ENCODE measurements around the gene MED15. TPM values are rescaled to one million over a fixed set of nuclear protein-coding genes. Genes with fewer than 3 reads are reported as not detected.
"Not testable (repeated sequence)": the region's sequence is repeated elsewhere in the genome, so short reads cannot be mapped to it uniquely, and the experiment has no call there.

The MED15 gene
- polyA plus RNA-seq, 4 donors = 38.6 to 49.3 (median 42.8) TPM

- DNase-seq (ENCODE audit: low read depth in 4 of 4, low spot score in 3 of 4) = no peak
Measured at GRCh38 chr22:20479612-20480196, 27.7 kb upstream of the MED15 start.

DNA sequence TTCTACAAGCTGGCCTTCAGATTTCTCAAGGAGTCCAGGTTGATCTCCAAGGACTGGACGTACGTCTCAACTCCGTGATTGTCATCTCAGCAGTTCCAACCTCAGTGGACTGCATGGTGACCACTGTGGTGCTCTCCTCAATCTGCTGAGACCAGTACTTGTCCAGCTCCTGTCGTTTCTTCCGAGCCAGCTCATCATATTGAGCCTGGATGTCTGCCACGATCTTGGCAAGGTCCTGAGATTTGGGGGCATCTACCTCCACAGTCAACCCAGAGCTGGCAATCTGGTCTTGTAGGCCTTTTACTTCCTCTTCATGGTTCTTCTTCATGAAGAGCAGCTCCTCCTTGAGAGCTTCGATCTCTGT is 24.3 kb upstream of the MED15 start:
- not testable (repeated sequence) for DNase-seq (ENCODE audit: low read depth in 4 of 4, low spot score in 3 of 4)

DNA sequence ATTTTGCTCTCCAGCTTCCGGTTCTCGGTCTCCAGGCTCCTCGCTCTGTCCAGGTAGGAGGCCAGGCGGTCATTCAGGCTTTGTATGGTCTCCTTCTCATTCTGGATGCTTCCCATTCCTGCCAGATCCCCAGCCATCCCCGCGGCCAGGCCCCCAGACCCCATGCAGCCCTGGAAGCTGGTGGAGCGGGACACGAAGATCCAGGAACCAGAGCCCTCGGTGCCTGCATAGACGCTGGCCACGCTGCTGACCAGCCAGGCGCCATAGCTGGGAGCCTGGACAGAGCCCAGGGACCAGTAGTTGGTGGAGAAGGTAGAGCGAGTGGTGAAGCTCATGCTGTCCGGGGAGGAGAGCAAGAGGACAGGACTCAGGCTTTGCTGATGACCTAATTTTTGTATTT is 23.6 kb upstream of the MED15 start:
- no peak for DNase-seq (ENCODE audit: low read depth in 4 of 4, low spot score in 3 of 4)

GRCh38 chr22:20484948-20485683 is 22.3 kb upstream of the MED15 start:
- DNase-seq (ENCODE audit: low read depth in 4 of 4, low spot score in 3 of 4) = no peak

- no peak for DNase-seq (ENCODE audit: low read depth in 4 of 4, low spot score in 3 of 4)
Measured at GRCh38 chr22:20486229-20486628, 21.2 kb upstream of the MED15 start.

DNA sequence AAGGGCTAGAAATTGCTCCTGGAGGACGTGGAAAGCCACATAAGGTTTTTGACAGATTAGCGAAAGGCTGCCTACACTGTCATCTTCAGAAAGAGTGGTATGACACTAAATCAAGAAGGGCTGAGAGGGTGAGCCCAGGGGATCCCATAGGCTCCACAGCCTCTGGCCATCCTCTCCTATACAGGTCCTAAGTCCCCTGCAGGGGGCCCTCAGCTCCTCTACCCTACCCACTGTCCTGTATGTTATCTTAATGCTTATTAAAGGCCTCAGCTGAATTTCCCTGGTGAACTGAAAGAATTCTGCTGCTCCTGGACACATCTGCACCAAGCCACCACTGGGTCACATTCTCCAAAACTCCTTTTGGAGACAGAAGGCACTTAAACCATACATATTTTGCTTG is 19.7 kb upstream of the MED15 start:
- DNase-seq (ENCODE audit: low read depth in 4 of 4, low spot score in 3 of 4) = no peak

DNA sequence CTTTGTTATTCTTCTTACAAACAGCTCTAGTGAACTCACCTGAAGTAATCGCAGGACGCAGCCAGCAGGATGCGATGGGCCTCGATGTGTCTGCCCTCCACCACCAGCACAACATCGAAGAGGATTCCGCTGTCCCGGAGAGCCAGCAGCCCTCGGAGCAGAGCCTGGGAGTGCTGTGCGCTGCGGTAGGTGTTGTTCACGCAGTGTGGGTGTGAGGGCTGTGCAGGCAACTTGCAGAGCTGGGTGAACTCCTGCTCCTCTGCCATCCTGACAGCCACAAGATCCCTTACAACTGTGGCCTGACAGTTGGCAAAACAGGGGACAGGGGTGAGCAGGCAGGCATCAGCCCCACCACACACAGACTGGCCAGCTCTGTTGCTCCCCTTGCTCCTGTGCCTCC is 18.5 kb upstream of the MED15 start:
- no peak for DNase-seq (ENCODE audit: low read depth in 4 of 4, low spot score in 3 of 4)

DNA sequence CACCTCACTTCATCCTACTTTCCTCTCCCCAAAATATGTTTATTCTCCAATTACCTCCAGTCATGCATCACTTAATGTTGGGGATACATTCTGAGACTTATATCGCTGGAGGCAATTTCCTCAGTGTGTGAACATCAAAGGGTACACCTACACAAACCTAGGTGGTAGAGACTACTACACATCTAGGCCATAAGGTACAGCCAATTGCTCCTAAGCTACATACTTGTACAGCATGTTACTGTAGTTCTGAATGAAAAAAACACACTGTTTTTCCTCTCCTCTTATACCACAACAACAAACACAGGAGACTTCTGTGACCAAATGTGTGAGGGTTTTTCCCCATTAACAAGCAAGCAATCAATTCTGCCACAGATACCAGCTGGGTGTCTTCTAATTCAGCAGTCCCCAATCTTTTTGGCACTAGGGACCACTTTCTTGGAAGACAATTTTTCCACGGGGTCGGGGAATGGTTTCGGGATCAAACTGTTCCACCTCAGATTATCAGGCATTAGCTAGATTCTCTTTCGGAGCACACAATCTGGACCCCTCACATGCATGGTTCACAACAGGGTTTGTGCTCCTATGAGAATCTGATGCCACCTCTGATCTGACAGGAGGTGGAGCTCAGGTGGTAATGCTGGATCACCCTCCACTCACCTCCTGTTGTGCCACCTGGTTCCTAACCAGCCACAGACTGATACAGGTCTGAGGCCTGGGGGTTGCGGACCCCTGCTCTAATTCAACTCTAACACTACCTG is 17.0 kb upstream of the MED15 start:
- DNase-seq (ENCODE audit: low read depth in 4 of 4, low spot score in 3 of 4) = no peak

DNA sequence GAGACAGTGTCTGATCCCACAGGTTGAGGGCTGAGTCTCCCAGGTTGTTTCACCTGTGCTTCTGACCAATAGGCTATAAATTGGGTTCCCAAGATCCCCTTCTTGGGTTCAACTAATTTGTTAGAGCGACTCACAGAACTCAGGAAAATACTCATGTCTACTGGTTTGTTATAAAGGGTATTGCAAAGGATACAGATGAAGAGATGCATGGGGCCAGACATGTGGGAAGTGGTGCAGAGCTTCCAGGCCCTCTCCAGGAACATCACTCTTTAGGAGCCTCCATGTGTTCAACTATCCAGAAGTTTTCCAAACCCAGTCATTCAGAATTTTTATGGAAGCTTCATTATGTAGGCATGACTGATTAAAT is 16.5 kb upstream of the MED15 start:
- no peak for DNase-seq (ENCODE audit: low read depth in 4 of 4, low spot score in 3 of 4)

DNA sequence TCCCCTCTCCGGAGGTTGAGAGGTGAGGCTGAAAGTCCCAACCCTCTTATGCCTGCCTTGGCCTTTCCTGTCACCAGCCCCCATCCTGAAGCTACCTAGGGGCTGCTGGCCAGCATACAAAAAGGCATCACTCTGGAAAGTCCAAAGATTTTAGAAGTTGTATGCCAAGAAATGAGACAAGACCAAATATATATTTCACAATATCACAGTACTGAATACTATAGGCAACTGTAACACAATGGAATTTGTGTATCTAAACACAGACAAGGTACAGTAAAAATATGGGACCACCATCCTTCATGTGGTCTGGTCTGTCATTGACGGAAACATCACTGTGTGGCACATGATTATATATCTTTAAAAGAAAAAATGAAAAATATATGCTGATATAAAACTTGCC is 16.1 kb upstream of the MED15 start:
- DNase-seq (ENCODE audit: low read depth in 4 of 4, low spot score in 3 of 4) = no peak

DNA sequence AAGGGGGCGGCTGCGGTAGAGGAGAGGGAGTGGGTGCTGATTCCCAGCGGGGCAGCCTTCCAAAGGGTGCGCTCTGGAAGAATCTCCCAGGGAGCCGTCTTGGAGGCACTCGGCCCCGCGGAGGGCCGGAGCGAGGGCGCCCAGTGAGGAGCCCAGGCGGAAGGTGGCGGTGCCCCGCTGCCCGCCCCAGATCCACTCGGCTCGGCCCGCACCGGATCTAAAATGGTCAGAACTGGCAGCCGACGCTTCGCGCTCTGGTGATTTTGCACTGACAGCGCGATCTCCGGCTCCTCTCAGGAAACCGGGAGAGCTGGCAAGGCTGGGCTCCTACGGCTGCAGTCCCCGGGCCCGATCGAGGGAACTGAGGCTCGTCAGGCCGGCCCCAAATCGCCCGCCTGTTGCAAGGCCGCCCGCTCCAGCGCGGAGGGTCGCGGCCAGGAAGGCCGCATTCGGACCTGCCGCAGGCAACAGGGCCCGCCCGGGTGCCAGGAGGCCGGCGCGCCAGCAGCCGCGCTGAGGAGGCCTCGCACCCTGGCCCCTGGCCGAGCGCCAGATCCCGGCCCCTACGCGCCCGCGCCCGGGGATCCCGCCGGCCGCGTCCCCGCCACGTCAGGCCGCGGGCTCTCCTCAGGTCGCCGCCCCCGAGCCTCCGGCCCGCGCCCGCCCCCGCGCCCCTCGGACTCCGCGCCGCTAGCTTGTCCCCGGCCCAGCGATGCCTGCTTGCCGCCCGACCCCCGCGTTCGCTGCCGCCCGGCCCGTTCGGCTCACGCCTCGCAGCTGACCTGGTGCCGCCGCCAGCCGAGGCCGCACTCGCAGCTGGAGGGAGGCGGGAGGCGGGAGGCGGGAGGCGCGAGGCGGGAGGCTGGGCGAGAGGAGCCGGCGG is 12.2 kb upstream of the MED15 start, which contains the start of gene KLHL22:
Gene KLHL22 (minus strand): TSS at position 818 of the 883 bp plus-strand sequence. CDS start 6,584 bp downstream, outside the sequence.
- peak; percentile 18 to 39 (median 26) for DNase-seq (ENCODE audit: low read depth in 4 of 4, low spot score in 3 of 4)

DNA sequence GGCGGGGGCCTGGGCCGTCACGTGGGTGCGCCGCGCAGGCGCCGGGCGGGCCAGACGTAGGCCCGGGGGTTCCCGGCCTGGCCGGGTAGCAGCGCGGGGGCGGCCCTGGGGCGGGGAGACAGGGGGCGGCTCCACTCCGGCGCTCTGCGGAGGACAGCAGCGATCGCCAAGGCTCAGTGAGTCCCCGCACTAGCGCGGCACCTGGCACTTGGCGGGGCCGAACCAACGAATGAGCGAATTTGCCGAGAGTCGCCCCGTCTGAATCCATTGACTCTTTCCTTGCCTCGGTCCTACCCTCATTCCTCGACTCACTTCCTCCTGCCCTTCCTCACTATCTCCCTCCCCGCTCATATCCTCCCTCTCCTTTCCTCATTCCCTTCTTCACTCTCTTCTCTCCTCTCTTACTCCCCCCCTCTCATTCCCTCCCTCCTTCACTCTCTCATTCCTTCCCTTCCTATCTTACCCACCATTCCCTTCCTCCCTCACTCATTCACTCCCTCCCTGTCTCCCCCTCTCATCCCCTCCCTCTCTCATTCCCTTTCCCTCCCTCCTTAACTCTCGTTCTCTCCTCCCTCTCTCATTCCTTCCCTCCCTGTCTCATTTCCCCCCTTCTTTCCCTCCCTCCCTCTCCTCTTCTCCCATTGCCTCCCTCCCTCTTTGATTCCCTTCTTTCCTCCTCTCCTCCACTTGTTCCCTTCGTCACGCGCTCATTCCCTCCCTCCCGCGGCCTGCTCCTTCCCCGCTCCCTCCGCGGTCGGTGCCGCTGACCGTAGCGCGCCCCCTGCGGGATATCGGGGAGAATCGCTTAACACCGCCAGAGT is 11.3 kb upstream of the MED15 start:
- DNase-seq (ENCODE audit: low read depth in 4 of 4, low spot score in 3 of 4) = peak; percentile 82 to 87 (median 86)

- no peak for DNase-seq (ENCODE audit: low read depth in 4 of 4, low spot score in 3 of 4)
Measured at GRCh38 chr22:20497426-20497825, 10.0 kb upstream of the MED15 start.

DNA sequence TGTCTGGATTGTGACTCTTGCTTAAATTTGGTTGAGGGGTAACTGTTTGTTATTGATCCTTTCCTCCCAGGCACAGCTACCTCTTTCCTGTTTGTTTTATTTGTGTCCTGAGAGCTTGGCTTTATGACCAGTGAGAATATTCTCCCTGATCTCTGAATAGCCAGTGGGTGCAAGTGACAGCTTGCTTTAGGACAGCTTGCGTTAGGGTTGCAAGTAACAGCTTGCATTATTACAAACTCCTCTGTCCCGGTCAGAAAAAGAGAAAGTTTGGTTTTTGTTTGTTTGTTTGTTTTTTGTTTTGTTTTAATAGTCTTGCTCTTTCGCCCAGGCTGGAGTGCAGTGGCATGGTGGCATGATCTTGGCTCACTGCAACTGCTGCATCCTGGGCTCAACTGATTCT is 8.5 kb upstream of the MED15 start:
- no peak for DNase-seq (ENCODE audit: low read depth in 4 of 4, low spot score in 3 of 4)

DNA sequence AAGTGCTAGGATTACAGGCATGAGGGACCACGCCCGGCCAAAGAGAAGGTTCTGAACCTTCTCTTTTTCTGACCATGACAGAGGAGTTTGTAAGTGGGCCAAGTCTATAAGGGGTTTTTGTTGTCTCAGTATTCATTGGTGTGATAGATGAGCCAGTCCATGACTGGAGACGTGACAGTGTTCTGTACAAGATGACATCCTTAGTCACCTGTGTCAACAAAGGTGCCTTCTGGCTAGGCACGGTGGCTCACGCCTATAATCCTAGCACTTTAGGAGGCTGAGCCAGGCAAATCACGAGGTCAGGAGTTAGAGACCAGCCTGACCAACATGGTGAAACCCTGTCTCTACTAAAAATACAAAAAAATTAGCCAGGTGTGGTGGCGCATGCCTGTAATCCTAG is 7.6 kb upstream of the MED15 start:
- DNase-seq (ENCODE audit: low read depth in 4 of 4, low spot score in 3 of 4) = no peak

DNA sequence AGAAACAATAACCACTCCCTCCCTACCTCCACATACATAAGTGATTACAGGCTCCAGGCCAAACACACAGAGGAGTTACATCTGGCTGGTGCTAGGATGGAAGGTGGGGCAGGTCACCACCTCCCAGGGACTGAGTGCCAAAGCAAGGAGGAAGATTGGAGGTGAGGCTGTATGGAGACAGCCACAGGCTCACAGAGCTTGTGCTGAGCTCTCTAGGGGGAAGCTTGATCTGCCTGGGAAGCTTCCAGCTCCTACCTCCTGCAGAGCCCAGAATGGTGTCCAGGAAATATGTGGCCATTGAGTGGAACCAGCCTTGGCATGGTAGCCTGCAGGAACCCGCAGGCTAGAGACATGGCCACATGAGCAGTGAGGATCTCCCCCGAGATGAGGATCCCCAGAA is 3.6 kb upstream of the MED15 start:
- DNase-seq (ENCODE audit: low read depth in 4 of 4, low spot score in 3 of 4) = no peak

DNA sequence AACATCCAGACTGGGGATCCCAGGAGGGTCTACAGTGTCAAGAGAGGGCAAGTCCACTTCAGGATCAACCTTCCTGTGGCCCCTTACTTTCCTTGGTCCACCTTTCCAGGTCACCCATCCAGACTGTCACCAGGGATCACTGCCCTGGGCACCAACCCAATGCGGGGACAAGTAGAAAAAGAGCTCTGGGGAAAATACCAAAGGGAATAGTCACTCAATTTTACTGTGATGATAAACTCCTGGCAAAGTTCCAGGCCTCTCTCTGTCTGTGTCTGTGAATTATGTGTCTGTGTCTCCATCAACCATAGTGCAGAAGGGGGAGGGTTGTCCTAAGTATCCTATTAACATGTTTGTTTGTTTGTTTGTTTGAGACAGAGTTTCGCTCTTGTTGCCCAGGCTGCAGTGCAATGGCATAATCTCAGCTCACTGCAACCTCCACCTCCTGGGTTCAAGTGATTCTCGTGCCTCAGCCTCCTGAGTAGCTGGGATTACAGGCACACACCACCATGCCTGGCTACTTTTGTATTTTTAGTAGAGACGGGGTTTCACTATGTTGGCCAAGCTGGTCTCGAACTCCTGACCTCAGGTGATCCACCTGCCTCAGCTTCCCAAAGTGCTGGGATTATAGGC is 3.0 kb upstream of the MED15 start:
- not testable (repeated sequence) for DNase-seq (ENCODE audit: low read depth in 4 of 4, low spot score in 3 of 4)

DNA sequence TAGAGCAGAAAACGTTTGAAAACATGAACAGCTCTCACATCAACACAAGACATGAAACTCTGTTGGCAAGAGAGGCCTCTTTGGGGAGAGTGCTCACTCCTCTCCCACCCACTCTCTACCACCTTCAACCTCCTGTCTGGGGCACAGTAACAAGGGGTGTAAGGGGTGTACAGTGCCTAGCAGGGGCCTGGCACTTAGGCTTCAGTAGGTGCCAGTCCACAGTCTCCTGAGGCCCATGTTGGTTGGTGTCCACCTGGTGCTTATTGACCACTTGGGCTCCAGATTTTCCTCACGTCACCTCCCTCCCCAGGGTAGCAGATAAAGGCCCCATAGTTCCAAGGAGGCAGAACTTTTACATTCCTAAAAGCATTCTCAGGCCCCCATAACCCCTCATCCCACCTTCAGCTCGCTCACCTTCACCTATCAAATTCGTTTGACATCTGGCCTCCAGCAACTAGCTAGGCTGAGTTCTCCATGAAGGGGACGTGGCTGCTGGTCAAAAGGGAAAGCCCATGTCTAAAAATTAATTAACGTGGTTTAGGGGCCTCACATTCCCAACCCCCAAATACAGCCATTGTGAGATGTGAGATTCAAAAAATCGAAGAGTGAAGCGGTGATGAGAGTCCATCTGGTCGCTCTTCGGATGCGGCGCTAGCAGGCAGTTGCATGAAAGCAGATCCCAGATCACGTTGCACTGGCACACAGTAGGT is 712 bp upstream of the MED15 start:
- DNase-seq (ENCODE audit: low read depth in 4 of 4, low spot score in 3 of 4) = no peak
